ENCODE results near the gene DEGS2. TPM values are rescaled to one million over a fixed set of nuclear protein-coding genes. Genes with fewer than 3 reads are reported as not detected.

The DEGS2 gene
- total and polyA plus RNA-seq, 5 donors from 2014 or later = 0.09 to 0.35 (median 0.17) TPM; not detected in 1

GRCh38 chr14:100127853-100128455 is 31.5 kb downstream of the DEGS2 start:
- Histone ChIP-seq H3K4me1 (ENCODE audit: control insufficient read depth, insufficient read depth, low read length, poor library complexity, severe bottlenecking) (no peaks in the 10 kb centered on the region), H3K4me3 (ENCODE audit: low read depth, low read length) (no peak overlapping the region), H3K27ac (ENCODE audit: insufficient read depth, low read length, poor library complexity, severe bottlenecking) (no peak overlapping the region), H3K36me3 (ENCODE audit: control insufficient read depth, insufficient read depth, low read length) (peaks cover 96% of the 10 kb centered on the region), H3K27me3 (ENCODE audit: control insufficient read depth, insufficient read depth, low read length) (no peaks in the 10 kb centered on the region), H3K9me3 (ENCODE audit: control insufficient read depth in 2 of 2, low read length in 2 of 2) (no peaks in the 10 kb centered on the region)
- peaks cover 42% of the 10 kb centered on the region for H3K36me3 Mint-ChIP-seq
- ATAC-seq (ENCODE audit: low read depth in 2 of 2) (no peak), DNase-seq (no peak)
- H3K4me1 Mint-ChIP-seq = peaks cover 0 to 9% (median 5%) of the 10 kb centered on the region in 4 donors
- H3K27me3 Mint-ChIP-seq = no peaks in the 10 kb centered on the region
- no peak overlapping the region for H3K4me3 Mint-ChIP-seq
- peaks cover 0 to 1% (median 0%) of the 10 kb centered on the region in 7 donors for H3K9me3 Mint-ChIP-seq
- peak overlapping the region in 1 of 3 donors; percentile 99 for H3K27ac Mint-ChIP-seq

GRCh38 chr14:100126401-100126800 is 33.0 kb downstream of the DEGS2 start:
- no peak for DNase-seq
- Histone ChIP-seq H3K9me3 (ENCODE audit: control insufficient read depth in 2 of 2, low read length in 2 of 2) (no peaks in the 10 kb centered on the region), H3K27ac (ENCODE audit: insufficient read depth, low read length, poor library complexity, severe bottlenecking) (no peak overlapping the region), H3K4me1 (ENCODE audit: control insufficient read depth, insufficient read depth, low read length, poor library complexity, severe bottlenecking) (no peaks in the 10 kb centered on the region), H3K36me3 (ENCODE audit: control insufficient read depth, insufficient read depth, low read length) (peaks cover 96% of the 10 kb centered on the region), H3K27me3 (ENCODE audit: control insufficient read depth, insufficient read depth, low read length) (no peaks in the 10 kb centered on the region), H3K4me3 (ENCODE audit: low read depth, low read length) (no peak overlapping the region)
- Mint-ChIP-seq H3K36me3 (peaks cover 36% of the 10 kb centered on the region), H3K27me3 (no peaks in the 10 kb centered on the region), H3K4me1 (peaks cover 0 to 10% (median 6%) of the 10 kb centered on the region in 4 donors), H3K9me3 (no peaks in the 10 kb centered on the region), H3K27ac (no peak overlapping the region), H3K4me3 (no peak overlapping the region)
- no peak for ATAC-seq (ENCODE audit: low read depth in 2 of 2)

GRCh38 chr14:100124551-100125088 is 34.8 kb downstream of the DEGS2 start:
- Mint-ChIP-seq H3K27ac (no peak overlapping the region), H3K4me1 (peaks cover 0 to 10% (median 7%) of the 10 kb centered on the region in 4 donors), H3K4me3 (no peak overlapping the region), H3K36me3 (peaks cover 31% of the 10 kb centered on the region), H3K27me3 (no peaks in the 10 kb centered on the region), H3K9me3 (no peaks in the 10 kb centered on the region)
- H3K4me1 ChIP-seq (ENCODE audit: control insufficient read depth, insufficient read depth, low read length, poor library complexity, severe bottlenecking) = no peaks in the 10 kb centered on the region
- DNase-seq = no peak
- no peak overlapping the region for H3K4me3 ChIP-seq (ENCODE audit: low read depth, low read length)
- no peaks in the 10 kb centered on the region for H3K27me3 ChIP-seq (ENCODE audit: control insufficient read depth, insufficient read depth, low read length)
- ATAC-seq (ENCODE audit: low read depth in 2 of 2) = no peak
- H3K9me3 ChIP-seq (ENCODE audit: control insufficient read depth in 2 of 2, low read length in 2 of 2) = no peaks in the 10 kb centered on the region
- no peak overlapping the region for H3K27ac ChIP-seq (ENCODE audit: insufficient read depth, low read length, poor library complexity, severe bottlenecking)
- peaks cover 93% of the 10 kb centered on the region for H3K36me3 ChIP-seq (ENCODE audit: control insufficient read depth, insufficient read depth, low read length)

- Histone ChIP-seq H3K4me1 (ENCODE audit: control insufficient read depth, insufficient read depth, low read length, poor library complexity, severe bottlenecking) (no peaks in the 10 kb centered on the region), H3K36me3 (ENCODE audit: control insufficient read depth, insufficient read depth, low read length) (peaks cover 93% of the 10 kb centered on the region), H3K9me3 (ENCODE audit: control insufficient read depth in 2 of 2, low read length in 2 of 2) (no peaks in the 10 kb centered on the region), H3K4me3 (ENCODE audit: low read depth, low read length) (no peak overlapping the region), H3K27me3 (ENCODE audit: control insufficient read depth, insufficient read depth, low read length) (no peaks in the 10 kb centered on the region), H3K27ac (ENCODE audit: insufficient read depth, low read length, poor library complexity, severe bottlenecking) (no peak overlapping the region)
- Mint-ChIP-seq H3K27me3 (no peaks in the 10 kb centered on the region), H3K27ac (no peak overlapping the region), H3K36me3 (peaks cover 27% of the 10 kb centered on the region), H3K4me1 (peaks cover 0 to 15% (median 9%) of the 10 kb centered on the region in 4 donors), H3K9me3 (no peaks in the 10 kb centered on the region), H3K4me3 (no peak overlapping the region)
- ATAC-seq (ENCODE audit: low read depth in 2 of 2) (no peak), DNase-seq (no peak)
Observed at GRCh38 chr14:100123618-100124017, 35.8 kb downstream of the DEGS2 start.

GRCh38 chr14:100122481-100123223 is 36.8 kb downstream of the DEGS2 start:
- peaks cover 0 to 25% (median 11%) of the 10 kb centered on the region in 4 donors for H3K4me1 Mint-ChIP-seq
- no peak overlapping the region for H3K4me3 Mint-ChIP-seq
- ATAC-seq (ENCODE audit: low read depth in 2 of 2) (no peak), DNase-seq (no peak)
- H3K4me3 ChIP-seq (ENCODE audit: low read depth, low read length) = no peak overlapping the region
- no peaks in the 10 kb centered on the region for H3K4me1 ChIP-seq (ENCODE audit: control insufficient read depth, insufficient read depth, low read length, poor library complexity, severe bottlenecking)
- H3K9me3 Mint-ChIP-seq = no peaks in the 10 kb centered on the region
- no peaks in the 10 kb centered on the region for H3K9me3 ChIP-seq (ENCODE audit: control insufficient read depth in 2 of 2, low read length in 2 of 2)
- no peak overlapping the region for H3K27ac ChIP-seq (ENCODE audit: insufficient read depth, low read length, poor library complexity, severe bottlenecking)
- H3K27me3 ChIP-seq (ENCODE audit: control insufficient read depth, insufficient read depth, low read length) = no peaks in the 10 kb centered on the region
- peaks cover 32% of the 10 kb centered on the region for H3K36me3 Mint-ChIP-seq
- H3K27me3 Mint-ChIP-seq = no peaks in the 10 kb centered on the region
- H3K36me3 ChIP-seq (ENCODE audit: control insufficient read depth, insufficient read depth, low read length) = peaks cover 95% of the 10 kb centered on the region
- H3K27ac Mint-ChIP-seq = peak overlapping the region in 1 of 3 donors; percentile 14

- peaks cover 0 to 26% (median 11%) of the 10 kb centered on the region in 4 donors for H3K4me1 Mint-ChIP-seq
- Histone ChIP-seq H3K4me1 (ENCODE audit: control insufficient read depth, insufficient read depth, low read length, poor library complexity, severe bottlenecking) (no peaks in the 10 kb centered on the region), H3K36me3 (ENCODE audit: control insufficient read depth, insufficient read depth, low read length) (peaks cover 96% of the 10 kb centered on the region), H3K9me3 (ENCODE audit: control insufficient read depth in 2 of 2, low read length in 2 of 2) (no peaks in the 10 kb centered on the region), H3K27me3 (ENCODE audit: control insufficient read depth, insufficient read depth, low read length) (no peaks in the 10 kb centered on the region), H3K27ac (ENCODE audit: insufficient read depth, low read length, poor library complexity, severe bottlenecking) (no peak overlapping the region), H3K4me3 (ENCODE audit: low read depth, low read length) (no peak overlapping the region)
- peaks cover 32% of the 10 kb centered on the region for H3K36me3 Mint-ChIP-seq
- ATAC-seq (ENCODE audit: low read depth in 2 of 2) = no peak
- DNase-seq = no peak
- no peaks in the 10 kb centered on the region for H3K27me3 Mint-ChIP-seq
- H3K4me3 Mint-ChIP-seq = no peak overlapping the region
- H3K9me3 Mint-ChIP-seq = no peaks in the 10 kb centered on the region
- peak overlapping the region in 1 of 3 donors; percentile 76 for H3K27ac Mint-ChIP-seq
Observed at GRCh38 chr14:100121643-100122480, 37.6 kb downstream of the DEGS2 start.

- H3K27ac ChIP-seq (ENCODE audit: insufficient read depth, low read length, poor library complexity, severe bottlenecking) = no peak overlapping the region
- H3K9me3 ChIP-seq (ENCODE audit: control insufficient read depth in 2 of 2, low read length in 2 of 2) = no peaks in the 10 kb centered on the region
- no peaks in the 10 kb centered on the region for H3K27me3 Mint-ChIP-seq
- ATAC-seq (ENCODE audit: low read depth in 2 of 2) = no peak
- H3K4me3 Mint-ChIP-seq = no peak overlapping the region
- H3K27ac Mint-ChIP-seq = peak overlapping the region in 1 of 3 donors; percentile 62
- peaks cover 0 to 35% (median 13%) of the 10 kb centered on the region in 4 donors for H3K4me1 Mint-ChIP-seq
- peaks cover 96% of the 10 kb centered on the region for H3K36me3 ChIP-seq (ENCODE audit: control insufficient read depth, insufficient read depth, low read length)
- no peaks in the 10 kb centered on the region for H3K27me3 ChIP-seq (ENCODE audit: control insufficient read depth, insufficient read depth, low read length)
- peaks cover 39% of the 10 kb centered on the region for H3K36me3 Mint-ChIP-seq
- H3K4me1 ChIP-seq (ENCODE audit: control insufficient read depth, insufficient read depth, low read length, poor library complexity, severe bottlenecking) = no peaks in the 10 kb centered on the region
- no peak overlapping the region for H3K4me3 ChIP-seq (ENCODE audit: low read depth, low read length)
- H3K9me3 Mint-ChIP-seq = no peaks in the 10 kb centered on the region
- DNase-seq = no peak
Observed at GRCh38 chr14:100120522-100121269, 38.7 kb downstream of the DEGS2 start.
